Measurements from ENCODE around the gene SDK1.

Gene SDK1

DNA sequence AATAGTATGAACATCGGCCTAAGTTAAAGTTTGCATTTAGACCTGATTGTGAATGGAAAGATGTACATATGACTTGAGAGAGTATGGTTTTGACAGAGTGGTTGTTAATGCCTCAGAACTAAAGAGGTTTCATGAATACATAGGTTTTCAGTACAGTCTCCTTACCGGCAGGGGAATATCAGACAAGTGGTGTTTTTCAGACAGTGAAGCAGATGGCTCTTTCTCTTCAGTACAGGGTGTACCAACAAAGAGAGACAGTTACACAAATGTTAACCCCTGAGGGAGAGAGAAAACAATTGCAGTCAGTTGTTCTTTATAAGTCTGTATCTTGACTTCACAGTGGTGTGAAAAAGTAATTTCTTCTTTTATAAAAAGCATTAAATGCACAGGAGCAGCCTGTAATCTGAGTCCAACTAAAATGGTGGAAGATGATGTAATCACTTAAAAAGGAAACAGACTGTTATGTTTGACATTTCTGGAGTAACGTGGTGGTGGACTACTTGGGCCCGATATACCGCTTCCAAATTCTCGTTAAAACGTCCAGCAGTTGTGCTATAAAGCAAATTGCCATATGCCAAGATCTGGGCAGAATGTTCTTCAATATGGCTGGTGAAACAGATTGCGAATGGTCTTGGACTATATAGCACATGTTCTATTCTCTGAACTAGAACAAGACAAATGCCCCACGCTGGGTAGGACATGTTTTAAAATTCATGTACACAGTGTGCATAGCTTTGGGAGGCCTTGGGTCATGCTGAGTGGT is 69.2 kb downstream of the SDK1 start:
- no peaks in the 10 kb centered on the region for H3K27me3 ChIP-seq (ENCODE audit: control insufficient read depth, insufficient read depth, low read length)
- no peaks in the 10 kb centered on the region for H3K79me2 ChIP-seq
- H3K9ac ChIP-seq, result no peak overlapping the region
- H2AFZ ChIP-seq, result no peak overlapping the region
- H3K4me2 ChIP-seq (ENCODE audit: low read length), result no peak overlapping the region
- TF ChIP-seq, protein P1, sequence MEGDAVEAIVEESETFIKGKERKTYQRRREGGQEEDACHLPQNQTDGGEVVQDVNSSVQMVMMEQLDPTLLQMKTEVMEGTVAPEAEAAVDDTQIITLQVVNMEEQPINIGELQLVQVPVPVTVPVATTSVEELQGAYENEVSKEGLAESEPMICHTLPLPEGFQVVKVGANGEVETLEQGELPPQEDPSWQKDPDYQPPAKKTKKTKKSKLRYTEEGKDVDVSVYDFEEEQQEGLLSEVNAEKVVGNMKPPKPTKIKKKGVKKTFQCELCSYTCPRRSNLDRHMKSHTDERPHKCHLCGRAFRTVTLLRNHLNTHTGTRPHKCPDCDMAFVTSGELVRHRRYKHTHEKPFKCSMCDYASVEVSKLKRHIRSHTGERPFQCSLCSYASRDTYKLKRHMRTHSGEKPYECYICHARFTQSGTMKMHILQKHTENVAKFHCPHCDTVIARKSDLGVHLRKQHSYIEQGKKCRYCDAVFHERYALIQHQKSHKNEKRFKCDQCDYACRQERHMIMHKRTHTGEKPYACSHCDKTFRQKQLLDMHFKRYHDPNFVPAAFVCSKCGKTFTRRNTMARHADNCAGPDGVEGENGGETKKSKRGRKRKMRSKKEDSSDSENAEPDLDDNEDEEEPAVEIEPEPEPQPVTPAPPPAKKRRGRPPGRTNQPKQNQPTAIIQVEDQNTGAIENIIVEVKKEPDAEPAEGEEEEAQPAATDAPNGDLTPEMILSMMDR (IDR thresholded peaks at IDR 0.05), result no peak
- no peaks in the 10 kb centered on the region for H3K36me3 ChIP-seq (ENCODE audit: control insufficient read depth, insufficient read depth, low read length)
- H3K4me1 ChIP-seq, result no peaks in the 10 kb centered on the region
- H3K27ac ChIP-seq, result no peak overlapping the region
- H3K9me3 ChIP-seq (ENCODE audit: control insufficient read depth, low read length), result no peaks in the 10 kb centered on the region
- no peak overlapping the region for H3K4me3 ChIP-seq (ENCODE audit: low read depth, low read length)

DNA sequence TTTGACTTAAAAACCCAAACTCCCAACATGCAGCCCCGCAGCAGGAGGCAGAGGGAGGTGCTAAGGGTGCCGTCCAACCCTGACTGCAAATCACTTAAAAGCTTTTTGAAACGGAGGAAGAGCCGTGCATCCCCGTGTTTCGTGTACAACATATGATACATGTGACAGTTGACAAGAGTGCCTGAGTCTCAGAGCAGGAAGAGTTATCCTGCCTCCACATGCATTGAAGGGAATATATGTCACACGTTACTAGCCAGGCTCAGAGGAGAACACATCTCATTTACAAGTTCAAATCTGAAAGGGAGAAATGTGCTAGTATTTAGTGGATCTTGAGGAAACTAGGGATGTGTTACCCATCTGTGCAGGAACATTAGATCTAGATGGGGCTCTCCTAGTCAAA is 69.9 kb downstream of the SDK1 start:
- H3K4me3 ChIP-seq (ENCODE audit: low read depth, low read length), result no peak overlapping the region
- TF ChIP-seq, protein P1 (IDR thresholded peaks at IDR 0.05), result no peak
- H2AFZ ChIP-seq, result no peak overlapping the region
- no peak overlapping the region for H3K4me2 ChIP-seq (ENCODE audit: low read length)
- H3K27me3 ChIP-seq (ENCODE audit: control insufficient read depth, insufficient read depth, low read length), result no peaks in the 10 kb centered on the region
- H3K27ac ChIP-seq, result no peak overlapping the region
- no peaks in the 10 kb centered on the region for H3K9me3 ChIP-seq (ENCODE audit: control insufficient read depth, low read length)
- no peaks in the 10 kb centered on the region for H3K79me2 ChIP-seq
- H3K4me1 ChIP-seq, result no peaks in the 10 kb centered on the region
- H3K36me3 ChIP-seq (ENCODE audit: control insufficient read depth, insufficient read depth, low read length), result no peaks in the 10 kb centered on the region
- no peak overlapping the region for H3K9ac ChIP-seq

DNA sequence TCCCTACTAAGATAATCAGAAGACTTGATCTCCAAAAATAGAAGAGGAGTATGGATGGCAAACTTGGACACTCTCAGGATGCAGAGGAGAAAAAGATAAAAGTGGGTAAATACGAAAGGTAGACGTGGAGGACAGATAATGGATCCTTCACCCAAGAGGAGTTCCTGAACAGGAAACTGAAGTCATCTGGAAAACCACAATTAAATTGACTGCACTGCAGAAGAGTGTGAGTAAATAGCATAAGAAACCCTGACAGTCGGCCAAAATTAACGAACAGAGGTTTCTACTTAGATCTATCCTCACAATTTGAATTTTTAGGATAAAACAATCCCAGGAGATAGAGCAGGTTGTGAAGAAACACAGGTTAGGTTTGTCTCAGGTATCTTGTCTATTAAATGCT is 70.5 kb downstream of the SDK1 start:
- no peaks in the 10 kb centered on the region for H3K27me3 ChIP-seq (ENCODE audit: control insufficient read depth, insufficient read depth, low read length)
- no peak overlapping the region for H3K27ac ChIP-seq
- no peak overlapping the region for H2AFZ ChIP-seq
- no peak overlapping the region for H3K9ac ChIP-seq
- H3K36me3 ChIP-seq (ENCODE audit: control insufficient read depth, insufficient read depth, low read length), result no peaks in the 10 kb centered on the region
- H3K4me3 ChIP-seq (ENCODE audit: low read depth, low read length), result no peak overlapping the region
- TF ChIP-seq, protein P1 (IDR thresholded peaks at IDR 0.05), result no peak
- H3K4me2 ChIP-seq (ENCODE audit: low read length), result no peak overlapping the region
- H3K9me3 ChIP-seq (ENCODE audit: control insufficient read depth, low read length), result no peaks in the 10 kb centered on the region
- no peaks in the 10 kb centered on the region for H3K4me1 ChIP-seq
- no peaks in the 10 kb centered on the region for H3K79me2 ChIP-seq

DNA sequence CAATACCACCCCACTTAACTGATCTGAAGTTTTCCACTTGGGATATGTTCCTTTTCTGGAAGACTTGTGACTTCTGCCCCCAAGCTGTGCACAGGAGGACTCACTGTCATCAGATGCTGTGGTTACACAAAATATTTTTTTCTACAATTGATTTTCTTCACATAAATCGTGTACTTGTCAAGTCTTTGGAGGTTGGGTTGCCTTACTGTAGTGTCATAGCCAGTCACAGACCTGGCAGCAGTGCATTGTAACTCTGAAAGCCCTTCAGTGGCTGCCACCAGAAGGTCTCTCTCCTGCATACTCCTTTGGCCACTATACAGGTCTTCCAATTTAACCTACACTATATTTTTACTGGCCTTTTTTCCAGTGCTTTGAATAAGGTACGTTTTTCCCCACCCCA is 73.2 kb downstream of the SDK1 start:
- H3K9ac ChIP-seq, result no peak overlapping the region
- H3K27me3 ChIP-seq (ENCODE audit: control insufficient read depth, insufficient read depth, low read length), result no peaks in the 10 kb centered on the region
- no peaks in the 10 kb centered on the region for H3K36me3 ChIP-seq (ENCODE audit: control insufficient read depth, insufficient read depth, low read length)
- no peak overlapping the region for H3K4me3 ChIP-seq (ENCODE audit: low read depth, low read length)
- H3K4me2 ChIP-seq (ENCODE audit: low read length), result no peak overlapping the region
- no peaks in the 10 kb centered on the region for H3K79me2 ChIP-seq
- H3K4me1 ChIP-seq, result no peaks in the 10 kb centered on the region
- no peak overlapping the region for H3K27ac ChIP-seq
- no peak overlapping the region for H2AFZ ChIP-seq
- no peaks in the 10 kb centered on the region for H3K9me3 ChIP-seq (ENCODE audit: control insufficient read depth, low read length)
- TF ChIP-seq, protein P1 (IDR thresholded peaks at IDR 0.05), result no peak

All from parathyroid adenoma (tissue), 2 donors.